Measurements from ENCODE around the gene PRKCG. TPM values are rescaled to one million over a fixed set of nuclear protein-coding genes. Genes with fewer than 3 reads are reported as not detected.

Gene PRKCG
- total and polyA plus RNA-seq, 2 of the 8 experiments (the other 6 are each of a cell fraction or from before 2014, with no cell fraction given) = 6.1 to 10.6 TPM

DNA sequence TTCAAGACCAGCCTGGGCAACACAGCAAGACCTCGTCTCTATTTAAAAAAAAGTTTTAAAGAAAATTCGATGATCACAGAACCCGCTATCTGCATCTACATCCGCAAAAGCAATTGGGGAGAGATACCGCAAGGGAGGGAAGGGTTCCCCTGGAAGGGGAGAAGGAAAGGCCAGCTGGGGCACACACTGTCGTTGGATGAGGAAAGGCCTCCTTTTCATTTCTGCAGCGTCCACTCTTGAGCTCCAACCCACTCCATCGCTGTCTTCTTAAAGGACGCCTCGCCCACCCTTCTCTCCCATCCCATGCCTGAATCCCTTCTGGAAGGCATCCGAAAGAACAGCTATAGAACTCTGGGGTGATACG, 3.2 kb upstream of the PRKCG start:
- Histone ChIP-seq H3K4me3 (ENCODE audit: extremely low read depth in 1 of 4, insufficient read depth in 2 of 4, low read depth in 3 of 4, low read length in 4 of 4) (peak overlapping the region; percentile 44 to 64 (median 54)), H4K5ac (ENCODE audit: insufficient read length, low read depth, low read length) (peak overlapping the region; percentile 79), H3K4me1 (replicated peaks in 1 of 4; ENCODE audit: control insufficient read depth in 3 of 4, insufficient read depth in 4 of 4, low read length in 3 of 4) (peaks cover 3 to 21% (median 7%) of the 10 kb centered on the region in 4 experiments), H4K20me1 (replicated peaks in 1 of 2; ENCODE audit: control insufficient read depth in 1 of 2, insufficient read depth in 2 of 2, low read length in 2 of 2) (peaks cover 1 to 5% of the 10 kb centered on the region in 2 experiments), H3K23me2 (ENCODE audit: low read depth, low read length) (peaks cover 23% of the 10 kb centered on the region), H3K4me2 (ENCODE audit: insufficient read depth in 1 of 2, low read depth in 2 of 2, low read length in 2 of 2) (peak overlapping the region; percentile 72), H3K9me3 (ENCODE audit: insufficient read depth in 2 of 2, low read depth in 1 of 2, low read length in 1 of 2) (no peaks in the 10 kb centered on the region), H2AFZ (ENCODE audit: low read length) (peak overlapping the region; percentile 5; the same call in 1 of the 2 replicates), H4K8ac (ENCODE audit: extremely low read depth, insufficient read depth, low read length) (peak overlapping the region; percentile 78; the same call in 1 of the 2 replicates), H3K56ac (replicated peaks; ENCODE audit: insufficient read length, low read depth, low read length) (no peak overlapping the region), H3K79me2 (ENCODE audit: control insufficient read depth in 1 of 2, insufficient read depth in 2 of 2, low read length in 2 of 2) (no peaks in the 10 kb centered on the region; a peak in 1 of 4 replicates), H2AK5ac (ENCODE audit: low read depth, low read length) (peak overlapping the region; percentile 77; the same call in 1 of the 2 replicates), H2BK5ac (ENCODE audit: low read depth, low read length) (peak overlapping the region; percentile 94), H2BK120ac (replicated peaks; ENCODE audit: low read depth, low read length) (no peak overlapping the region), H3K4ac (replicated peaks; ENCODE audit: insufficient read length, low read depth, low read length) (no peak overlapping the region), H3K14ac (ENCODE audit: insufficient read length) (no peak overlapping the region), H3K27ac (ENCODE audit: low read depth, low read length) (peak overlapping the region; percentile 69), H3K36me3 (ENCODE audit: control insufficient read depth in 2 of 4, insufficient read depth in 4 of 4, low read length in 3 of 4) (peaks cover 5 to 21% (median 9%) of the 10 kb centered on the region in 4 experiments; a peak in 6 of 8 replicates), H3K9ac (replicated peaks in 1 of 4; ENCODE audit: extremely low read depth in 1 of 4, low read depth in 3 of 4, low read length in 3 of 4) (peak overlapping the region; percentile 8 to 75 (median 69)), H3K79me1 (ENCODE audit: low read depth, low read length) (no peaks in the 10 kb centered on the region), H3K23ac (ENCODE audit: insufficient read length) (no peak overlapping the region), H2BK15ac (ENCODE audit: low read length) (0 out of 2 replicates have a peak overlapping the region, but pooled peaks have one; percentile 3), H3K18ac (ENCODE audit: extremely low read depth, low read length) (peak overlapping the region; percentile 9), H4K91ac (replicated peaks; ENCODE audit: insufficient read length, low read length) (no peak overlapping the region), H3K27me3 (replicated peaks in 1 of 4; ENCODE audit: control insufficient read depth in 3 of 4, extremely low read depth in 1 of 4, insufficient read depth in 3 of 4, low read length in 3 of 4) (peaks cover 0 to 9% (median 3%) of the 10 kb centered on the region in 4 experiments; a peak in 4 of 7 replicates), H2BK12ac (ENCODE audit: low read depth, low read length) (peak overlapping the region; percentile 0; the same call in 1 of the 2 replicates), H2BK20ac (ENCODE audit: low read length) (no peak overlapping the region)
- CTCF ChIA-PET (ENCODE audit: partially characterized antibody) = interaction anchor here (0.9 to 1.9 kb wide), 10 partner anchors 9 to 145 kb away, joined by 3 to 7 read pairs (median 3); no protein-coding TSS in a partner anchor
- DNase-seq (ENCODE audit: low read depth in 1 of 2, low spot score in 2 of 2) (no peak), FAIRE-seq (no peak)
- POLR2A ChIA-PET (ENCODE audit: partially characterized antibody) = interaction anchor here (0.5 to 4.5 kb wide), 15 partner anchors 8 to 218 kb away, joined by 3 to 96 read pairs (median 4); partner anchors contain the start of genes CACNG7 and MYADM
- WGBS, 2 experiments (ENCODE audit: extremely low coverage in 1 of 2, insufficient coverage in 1 of 2, insufficient read length in 1 of 2, insufficient replicate concordance in 2 of 2, low coverage in 1 of 2, low lambda C conversion rate in 2 of 2, missing lambda C conversion rate in 1 of 2) = 55% methylated on average over 12 of the region's 12 CpGs; no CpG with 5 or more reads in 1 of the 2 experiments
